ENCODE results near the gene KRT40.

DNA sequence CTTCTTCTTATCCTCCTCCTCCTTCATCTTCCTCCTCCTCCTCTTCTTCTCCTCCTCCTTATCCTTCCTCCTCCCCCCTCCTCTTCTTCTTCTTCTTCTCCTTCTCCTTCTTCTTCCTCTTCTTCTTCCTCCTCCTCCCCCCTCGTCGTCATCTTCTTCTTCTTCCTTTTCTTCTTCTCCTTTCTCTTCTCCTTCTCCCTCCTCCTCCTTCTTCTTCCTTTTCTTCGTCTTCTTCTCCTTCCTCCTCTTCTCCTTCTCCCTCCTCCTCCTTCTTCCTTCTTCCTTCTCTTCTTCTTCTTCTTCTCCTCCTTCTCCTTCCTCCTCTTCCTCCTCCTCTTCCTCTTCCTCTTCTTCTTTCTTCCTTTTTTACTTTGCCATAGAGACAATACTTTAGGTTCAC, 41.6 kb downstream of the KRT40 start:
- TF ChIP-seq, protein P1, sequence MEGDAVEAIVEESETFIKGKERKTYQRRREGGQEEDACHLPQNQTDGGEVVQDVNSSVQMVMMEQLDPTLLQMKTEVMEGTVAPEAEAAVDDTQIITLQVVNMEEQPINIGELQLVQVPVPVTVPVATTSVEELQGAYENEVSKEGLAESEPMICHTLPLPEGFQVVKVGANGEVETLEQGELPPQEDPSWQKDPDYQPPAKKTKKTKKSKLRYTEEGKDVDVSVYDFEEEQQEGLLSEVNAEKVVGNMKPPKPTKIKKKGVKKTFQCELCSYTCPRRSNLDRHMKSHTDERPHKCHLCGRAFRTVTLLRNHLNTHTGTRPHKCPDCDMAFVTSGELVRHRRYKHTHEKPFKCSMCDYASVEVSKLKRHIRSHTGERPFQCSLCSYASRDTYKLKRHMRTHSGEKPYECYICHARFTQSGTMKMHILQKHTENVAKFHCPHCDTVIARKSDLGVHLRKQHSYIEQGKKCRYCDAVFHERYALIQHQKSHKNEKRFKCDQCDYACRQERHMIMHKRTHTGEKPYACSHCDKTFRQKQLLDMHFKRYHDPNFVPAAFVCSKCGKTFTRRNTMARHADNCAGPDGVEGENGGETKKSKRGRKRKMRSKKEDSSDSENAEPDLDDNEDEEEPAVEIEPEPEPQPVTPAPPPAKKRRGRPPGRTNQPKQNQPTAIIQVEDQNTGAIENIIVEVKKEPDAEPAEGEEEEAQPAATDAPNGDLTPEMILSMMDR (IDR thresholded peaks at IDR 0.05): no peak
- no peak for TF ChIP-seq POLR2A (IDR thresholded peaks at IDR 0.05)
